ENCODE data around the gene KCND1.
"Not testable (repeated sequence)": the region's sequence is repeated elsewhere in the genome, so short reads cannot be mapped to it uniquely, and the experiment has no call there.

KCND1 gene

GRCh38 chrX:48971249-48972219 is at the start of gene KCND1:
Gene KCND1, minus strand, starts transcription at chrX:48971844. Its CDS starts 1,573 bp downstream, at chrX:48970271.
- no peak for DNase-seq (ENCODE audit: low read depth in 2 of 2)

GRCh38 chrX:49019599-49020249 is 48.1 kb upstream of the KCND1 start:
- no peak for DNase-seq (ENCODE audit: low read depth in 2 of 2)

GRCh38 chrX:49019050-49019449 is 47.4 kb upstream of the KCND1 start:
- DNase-seq (ENCODE audit: low read depth in 2 of 2) = no peak

GRCh38 chrX:49003696-49004095 is 32.1 kb upstream of the KCND1 start:
- no peak for DNase-seq (ENCODE audit: low read depth in 2 of 2)

GRCh38 chrX:49002091-49002935 is 30.7 kb upstream of the KCND1 start, which contains the start of gene GRIPAP1:
Gene GRIPAP1, minus strand, starts transcription at chrX:49002264. Its CDS starts 35 bp downstream, at chrX:49002229.
- DNase-seq (ENCODE audit: low read depth in 2 of 2) = peak; percentile 41 to 49

GRCh38 chrX:49001521-49002090 is 30.0 kb upstream of the KCND1 start:
- DNase-seq (ENCODE audit: low read depth in 2 of 2) = peak; percentile 2 to 15

GRCh38 chrX:49000636-49001035 is 29.0 kb upstream of the KCND1 start:
- no peak for DNase-seq (ENCODE audit: low read depth in 2 of 2)

GRCh38 chrX:48999030-48999429 is 27.4 kb upstream of the KCND1 start:
- DNase-seq (ENCODE audit: low read depth in 2 of 2) = no peak

- no peak for DNase-seq (ENCODE audit: low read depth in 2 of 2)
Measured at GRCh38 chrX:48998391-48998790, 26.7 kb upstream of the KCND1 start.

- no peak for DNase-seq (ENCODE audit: low read depth in 2 of 2)
Measured at GRCh38 chrX:48997865-48998264, 26.2 kb upstream of the KCND1 start.

GRCh38 chrX:48997455-48997854 is 25.8 kb upstream of the KCND1 start:
- DNase-seq (ENCODE audit: low read depth in 2 of 2) = no peak

- DNase-seq (ENCODE audit: low read depth in 2 of 2) = no peak
Measured at GRCh38 chrX:48996969-48997368, 25.3 kb upstream of the KCND1 start.

GRCh38 chrX:48992341-48992740 is 20.7 kb upstream of the KCND1 start:
- DNase-seq (ENCODE audit: low read depth in 2 of 2) = no peak

- DNase-seq (ENCODE audit: low read depth in 2 of 2) = no peak
Measured at GRCh38 chrX:48989483-48989882, 17.8 kb upstream of the KCND1 start.

- no peak for DNase-seq (ENCODE audit: low read depth in 2 of 2)
Measured at GRCh38 chrX:48983896-48984295, 12.3 kb upstream of the KCND1 start.

- no peak for DNase-seq (ENCODE audit: low read depth in 2 of 2)
Measured at GRCh38 chrX:48983081-48983480, 11.4 kb upstream of the KCND1 start.

- DNase-seq (ENCODE audit: low read depth in 2 of 2) = no peak
Measured at GRCh38 chrX:48981178-48981577, 9.5 kb upstream of the KCND1 start.

- not testable (repeated sequence) for DNase-seq (ENCODE audit: low read depth in 2 of 2)
Measured at GRCh38 chrX:48980341-48980740, 8.7 kb upstream of the KCND1 start.

GRCh38 chrX:48978226-48978625 is 6.6 kb upstream of the KCND1 start:
- no peak for DNase-seq (ENCODE audit: low read depth in 2 of 2)

GRCh38 chrX:48976086-48976485 is 4.4 kb upstream of the KCND1 start:
- DNase-seq (ENCODE audit: low read depth in 2 of 2) = no peak

GRCh38 chrX:48975541-48975940 is 3.9 kb upstream of the KCND1 start:
- no peak for DNase-seq (ENCODE audit: low read depth in 2 of 2)

GRCh38 chrX:48975041-48975440 is 3.4 kb upstream of the KCND1 start:
- no peak for DNase-seq (ENCODE audit: low read depth in 2 of 2)

Data from stimulated activated CD4-positive, alpha-beta T cell treated with anti-CD3 and anti-CD28 coated beads, Interleukin-12 subunit alpha, Interleukin-12 subunit beta, amount 100 ng/mL, for 24 hours (primary cell).